IPS-15b (cell line): Measurements from ENCODE around the gene RAPGEF1.

Experiments
- H3K27me3 ChIP-seq: one replicate; pipeline ENCODE4 v1.6.1; 2013; ENCODE audit warnings: low read length; ENCODE audit not compliant: control insufficient read depth, insufficient read depth
- H3K36me3 ChIP-seq: one replicate; pipeline ENCODE4 v1.6.1; 2013; ENCODE audit warnings: low read length; ENCODE audit not compliant: control insufficient read depth, insufficient read depth
- H3K4me1 ChIP-seq: one replicate; pipeline ENCODE4 v1.6.1; 2013; ENCODE audit warnings: mild to moderate bottlenecking, low read length; ENCODE audit not compliant: control insufficient read depth, insufficient read depth
- H3K4me3 ChIP-seq: one replicate; pipeline ENCODE4 v1.5.1; 2013; ENCODE audit warnings: low read depth, low read length
- H3K9ac ChIP-seq: one replicate; pipeline ENCODE4 v1.6.1; 2013; ENCODE audit warnings: low read depth, mild to moderate bottlenecking, low read length
- H3K9me3 ChIP-seq: one replicate; pipeline ENCODE4 v1.6.1; 2013; ENCODE audit warnings: mild to moderate bottlenecking, low read length; ENCODE audit not compliant: control insufficient read depth, insufficient read depth

The RAPGEF1 gene

GRCh38 chr9:131701436-131701781, 38.5 kb downstream of the RAPGEF1 start:
- Histone ChIP-seq H3K27me3 (no peaks in the 10 kb centered on the region), H3K4me1 (peaks cover 38% of the 10 kb centered on the region), H3K36me3 (no peaks in the 10 kb centered on the region), H3K4me3 (no peak overlapping the region), H3K9me3 (no peaks in the 10 kb centered on the region), H3K9ac (no peak overlapping the region)

- no peaks in the 10 kb centered on the region for H3K9me3 ChIP-seq
- no peak overlapping the region for H3K4me3 ChIP-seq
- H3K9ac ChIP-seq, result no peak overlapping the region
- H3K27me3 ChIP-seq, result no peaks in the 10 kb centered on the region
- H3K36me3 ChIP-seq, result no peaks in the 10 kb centered on the region
- H3K4me1 ChIP-seq, result peaks cover 42% of the 10 kb centered on the region
These were observed 39.0 kb downstream of the RAPGEF1 start for GRCh38 chr9:131700765-131701435.

GRCh38 chr9:131700076-131700475, 39.8 kb downstream of the RAPGEF1 start:
- H3K36me3 ChIP-seq, result no peaks in the 10 kb centered on the region
- no peak overlapping the region for H3K4me3 ChIP-seq
- H3K4me1 ChIP-seq, result peaks cover 48% of the 10 kb centered on the region
- no peak overlapping the region for H3K9ac ChIP-seq
- H3K27me3 ChIP-seq, result no peaks in the 10 kb centered on the region
- no peaks in the 10 kb centered on the region for H3K9me3 ChIP-seq

DNA sequence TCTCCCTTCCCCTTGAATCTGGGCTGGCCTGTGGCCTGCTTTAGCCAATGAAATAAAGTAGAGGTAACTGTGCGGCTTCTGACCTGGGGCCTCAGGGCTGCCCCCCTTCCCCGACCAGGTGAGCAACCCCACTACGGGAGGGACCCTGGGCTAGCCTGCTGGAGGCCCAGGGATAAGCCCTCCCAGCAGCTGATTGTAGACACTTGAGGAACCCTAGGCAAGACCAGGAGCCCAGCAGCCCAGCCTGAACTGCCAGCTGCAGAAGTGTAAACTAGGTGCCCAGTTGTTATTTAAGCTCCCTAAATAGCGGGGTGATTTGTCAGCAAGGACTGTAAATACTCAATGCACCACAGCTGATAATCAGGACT, 41.3 kb downstream of the RAPGEF1 start:
- Histone ChIP-seq H3K9me3 (no peaks in the 10 kb centered on the region), H3K4me1 (peaks cover 48% of the 10 kb centered on the region), H3K4me3 (no peak overlapping the region), H3K9ac (no peak overlapping the region), H3K36me3 (no peaks in the 10 kb centered on the region), H3K27me3 (no peaks in the 10 kb centered on the region)

- H3K9me3 ChIP-seq, result no peaks in the 10 kb centered on the region
- peak overlapping the region; percentile 16 for H3K9ac ChIP-seq
- no peaks in the 10 kb centered on the region for H3K36me3 ChIP-seq
- H3K27me3 ChIP-seq, result no peaks in the 10 kb centered on the region
- H3K4me1 ChIP-seq, result peaks cover 47% of the 10 kb centered on the region
- no peak overlapping the region for H3K4me3 ChIP-seq
These were observed 41.8 kb downstream of the RAPGEF1 start for GRCh38 chr9:131697908-131698617.

DNA sequence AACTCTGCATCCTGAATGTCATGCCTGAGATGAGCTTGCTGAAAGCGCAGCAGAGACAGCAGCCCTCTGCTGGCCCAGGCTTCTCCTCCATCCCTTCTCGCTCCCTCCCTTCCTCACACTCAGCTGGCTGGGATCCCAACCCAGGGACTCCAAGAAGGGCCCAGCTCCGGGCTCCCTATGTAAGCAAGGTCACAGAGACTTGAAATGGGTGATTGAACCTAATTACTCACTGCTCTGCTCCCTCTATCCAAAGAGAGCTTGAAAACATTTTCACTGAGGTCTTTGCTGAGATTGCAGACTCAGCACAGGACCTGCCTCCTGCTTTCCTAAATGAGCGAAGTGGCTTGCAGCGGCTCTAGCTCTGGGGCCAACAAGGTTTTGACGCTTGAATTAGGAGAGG, 42.8 kb downstream of the RAPGEF1 start:
- Histone ChIP-seq H3K4me3 (no peak overlapping the region), H3K9me3 (no peaks in the 10 kb centered on the region), H3K9ac (no peak overlapping the region), H3K4me1 (peaks cover 42% of the 10 kb centered on the region), H3K27me3 (no peaks in the 10 kb centered on the region), H3K36me3 (no peaks in the 10 kb centered on the region)

DNA sequence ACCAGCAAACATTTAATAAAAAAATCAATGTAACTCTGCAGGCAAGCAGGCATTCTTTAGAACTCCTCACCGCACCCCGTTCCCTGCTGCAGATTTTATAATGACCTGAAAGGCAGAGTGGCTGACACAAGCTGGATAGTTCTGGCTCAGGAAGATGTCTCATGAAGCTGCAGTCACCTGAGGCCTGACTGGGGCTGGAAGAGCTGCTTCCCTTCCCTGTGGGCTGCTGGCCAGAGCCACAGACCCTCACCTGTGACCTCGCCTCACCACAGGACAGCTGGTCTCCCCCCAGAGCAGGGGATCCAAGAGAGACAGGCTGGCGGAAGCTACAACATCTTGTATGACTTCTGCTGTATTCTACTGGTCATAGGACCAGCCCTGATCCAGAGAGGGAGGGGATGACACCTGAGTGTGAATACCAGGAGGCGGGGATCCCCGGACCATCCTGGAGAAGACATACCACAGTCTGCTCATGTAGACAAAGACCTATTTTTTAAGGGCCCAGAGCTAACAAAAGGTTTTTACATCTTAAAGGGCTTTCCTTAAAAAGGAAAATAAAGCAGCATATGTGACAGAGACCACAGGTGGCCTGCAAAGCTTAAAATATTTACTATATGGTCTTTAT, 43.9 kb downstream of the RAPGEF1 start:
- no peak overlapping the region for H3K9ac ChIP-seq
- H3K9me3 ChIP-seq, result no peaks in the 10 kb centered on the region
- H3K4me1 ChIP-seq, result peaks cover 36% of the 10 kb centered on the region
- H3K27me3 ChIP-seq, result no peaks in the 10 kb centered on the region
- no peaks in the 10 kb centered on the region for H3K36me3 ChIP-seq
- no peak overlapping the region for H3K4me3 ChIP-seq

DNA sequence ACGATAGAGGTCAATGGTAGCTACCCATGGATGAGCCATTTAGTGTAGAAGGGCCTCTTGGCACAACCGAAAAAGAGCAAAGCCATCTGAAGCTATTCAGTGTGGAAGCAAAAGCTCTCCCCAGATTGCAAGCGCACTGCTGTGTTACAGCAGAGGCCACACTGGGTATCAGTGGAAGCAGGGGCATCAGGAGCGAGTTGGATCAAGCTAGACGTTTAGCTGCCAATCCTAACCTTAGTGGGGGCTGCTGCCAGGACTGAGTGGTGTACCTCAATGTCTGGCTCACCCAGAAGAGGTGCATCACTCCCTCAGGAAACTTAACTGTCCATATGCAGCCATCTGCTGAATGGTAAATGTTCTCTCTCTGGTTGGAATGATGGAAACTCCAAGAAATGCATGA, 44.5 kb downstream of the RAPGEF1 start:
- Histone ChIP-seq H3K9ac (no peak overlapping the region), H3K36me3 (no peaks in the 10 kb centered on the region), H3K9me3 (no peaks in the 10 kb centered on the region), H3K4me1 (peaks cover 36% of the 10 kb centered on the region), H3K27me3 (no peaks in the 10 kb centered on the region), H3K4me3 (no peak overlapping the region)

GRCh38 chr9:131693651-131694597, 46.0 kb downstream of the RAPGEF1 start:
- Histone ChIP-seq H3K4me1 (peaks cover 36% of the 10 kb centered on the region), H3K9me3 (no peaks in the 10 kb centered on the region), H3K36me3 (no peaks in the 10 kb centered on the region), H3K4me3 (no peak overlapping the region), H3K9ac (no peak overlapping the region), H3K27me3 (no peaks in the 10 kb centered on the region)

- no peak overlapping the region for H3K4me3 ChIP-seq
- H3K9me3 ChIP-seq, result no peaks in the 10 kb centered on the region
- no peaks in the 10 kb centered on the region for H3K27me3 ChIP-seq
- H3K4me1 ChIP-seq, result peaks cover 29% of the 10 kb centered on the region
- no peak overlapping the region for H3K9ac ChIP-seq
- H3K36me3 ChIP-seq, result no peaks in the 10 kb centered on the region
These were observed 47.0 kb downstream of the RAPGEF1 start for GRCh38 chr9:131692612-131693562.
